SK-N-SH (cell line): ENCODE results near the gene TAMM41. TPM values are rescaled to one million over a fixed set of nuclear protein-coding genes. Genes with fewer than 3 reads are reported as not detected.
"Not testable (repeated sequence)": the region's sequence is repeated elsewhere in the genome, so short reads cannot be mapped to it uniquely, and the experiment has no call there.

Experiments
- CTCF ChIA-PET: fragments of 300-600, 350-600 bp; formaldehyde crosslinking; extraction: SDS; loops from one replicate; lab custom pipeline; 2021; lab: Yijun Ruan, JAX
- POLR2A ChIA-PET: fragments of 350-600 bp; sonication (Branson Sonifier 250); formaldehyde crosslinking; extraction: SDS; loops from one replicate; lab custom pipeline; 2020; ENCODE audit warnings: antibody characterized with exemption, inconsistent platforms; lab: Yijun Ruan, JAX
- DNase-seq: peaks from one replicate; pipeline ENCODE4 v3.0.0; 2012
- H2AFZ ChIP-seq: fragments of 200-600 bp; sonication (generic); 2 replicates; pipeline ENCODE4 v1.8.1; 2016; ENCODE audit warnings: antibody characterized with exemption, mild to moderate bottlenecking, low read depth
- H3F3A ChIP-seq: fragments of 200-600 bp; sonication (generic); replicated peaks from 2 replicates; pipeline ENCODE3; 2016; ENCODE audit warnings: antibody characterized with exemption, mild to moderate bottlenecking; ENCODE audit not compliant: insufficient read depth
- H3K27ac ChIP-seq, 2 experiments: fragments of 200-500 bp in 1 of 2; fragments of 200-600 bp in 1 of 2; sonication (Bioruptor generic) in 1 of 2; sonication (generic), shearing (Covaris generic) in 1 of 2; 2 replicates each; pipeline versions ENCODE4 v1.5.1 to v1.6.1; 2014 to 2016; ENCODE audit warnings: low read depth in 2 of 2, inconsistent platforms in 1 of 2, low read length in 1 of 2, mild to moderate bottlenecking in 1 of 2, mixed read lengths in 1 of 2
- H3K27me3 ChIP-seq: fragments of 200-600 bp; sonication (generic), shearing (Covaris generic); 2 replicates; pipeline ENCODE4 v1.6.1; 2016; ENCODE audit warnings: mixed run types; ENCODE audit not compliant: insufficient read depth
- H3K36me3 ChIP-seq, 2 experiments: fragments of 200-500 bp in 1 of 2; fragments of 200-600 bp in 1 of 2; sonication (Bioruptor generic) in 1 of 2; sonication (generic) in 1 of 2; replicated peaks in 1 of 2; 2 replicates each; pipeline versions ENCODE3 to v1.5.1; 2014 to 2016; ENCODE audit warnings: low read length in 1 of 2, mild to moderate bottlenecking in 1 of 2; ENCODE audit not compliant: insufficient read depth in 2 of 2, control insufficient read depth in 1 of 2
- H3K4me1 ChIP-seq, 2 experiments: fragments of 200-500 bp in 1 of 2; fragments of 200-600 bp in 1 of 2; sonication (Bioruptor generic) in 1 of 2; sonication (generic), shearing (Covaris generic) in 1 of 2; 2 replicates each; pipeline versions ENCODE4 v1.5.1 to v1.6.1; 2014 to 2016; ENCODE audit warnings: low read depth in 1 of 2, low read length in 1 of 2, mixed run types in 1 of 2; ENCODE audit not compliant: insufficient read depth in 2 of 2, control insufficient read depth in 1 of 2
- H3K4me2 ChIP-seq: fragments of 200-600 bp; sonication (generic), shearing (Covaris generic); 2 replicates; pipeline ENCODE4 v1.6.1; 2017; ENCODE audit warnings: mixed run types
- H3K4me3 ChIP-seq, 2 experiments: fragments of 200-500 bp in 1 of 2; fragments of 200-600 bp in 1 of 2; sonication (Bioruptor generic) in 1 of 2; sonication (generic), shearing (Covaris generic) in 1 of 2; 2 replicates each; pipeline versions ENCODE4 v1.5.1 to v1.8.1; 2014 to 2016; ENCODE audit warnings: low read depth in 2 of 2, inconsistent platforms in 1 of 2, low read length in 1 of 2, mild to moderate bottlenecking in 1 of 2, mixed read lengths in 1 of 2, moderate library complexity in 1 of 2
- H3K79me2 ChIP-seq: fragments of 200-600 bp; sonication (generic); 2 replicates; pipeline ENCODE4 v1.8.1; 2017; ENCODE audit warnings: mild to moderate bottlenecking; ENCODE audit not compliant: insufficient read depth
- H3K9ac ChIP-seq: fragments of 200-600 bp; sonication (generic); 2 replicates; pipeline ENCODE4 v1.6.1; 2017; ENCODE audit warnings: mixed run types
- H3K9me2 ChIP-seq: fragments of 200-600 bp; sonication (generic); 2 replicates; pipeline ENCODE4 v1.6.1; 2017; ENCODE audit warnings: mixed run types
- H3K9me3 ChIP-seq: fragments of 200-600 bp; sonication (generic); 2 replicates; pipeline ENCODE4 v1.6.1; 2017; ENCODE audit warnings: mixed run types, mild to moderate bottlenecking, moderate library complexity
- H4K20me1 ChIP-seq: fragments of 200-600 bp; sonication (generic); 2 replicates; pipeline ENCODE4 v1.6.1; 2017; ENCODE audit warnings: mild to moderate bottlenecking, mixed run types; ENCODE audit not compliant: insufficient read depth
- ELF1 ChIP-seq: IDR thresholded peaks from 2 replicates; pipeline ENCODE4 v1.4.0; 2012
- EP300 ChIP-seq, 2 experiments: IDR thresholded peaks; 2 replicates each; pipeline versions ENCODE4 v1.4.0 to v1.6.1; 2012; ENCODE audit warnings: borderline replicate concordance in 1 of 2, low read depth in 1 of 2, low read length in 1 of 2
- EZH2phosphoT487 ChIP-seq: fragments of 200-600 bp; sonication (generic); IDR thresholded peaks from 2 replicates; pipeline ENCODE4 v1.6.1; 2017; ENCODE audit warnings: low read depth, mixed run types, mild to moderate bottlenecking, antibody characterized with exemption, moderate library complexity, borderline replicate concordance
- FOSL2 ChIP-seq: IDR thresholded peaks from 2 replicates; pipeline ENCODE4 v1.4.0; 2012; ENCODE audit warnings: low read depth, mild to moderate bottlenecking, moderate library complexity, borderline replicate concordance
- FOXJ3 ChIP-seq: sonication (generic); formaldehyde crosslinking; IDR thresholded peaks from 2 replicates; pipeline ENCODE4 v1.5.1; 2020; ENCODE audit warnings: mild to moderate bottlenecking, missing genetic modification reagents
- FOXM1 ChIP-seq: IDR thresholded peaks from 2 replicates; pipeline ENCODE4 v1.4.0; 2012; ENCODE audit warnings: low read depth, mild to moderate bottlenecking
- GATA2 ChIP-seq: sonication (generic); formaldehyde crosslinking; IDR thresholded peaks from 2 replicates; pipeline ENCODE4 v1.5.0; 2020; ENCODE audit warnings: mild to moderate bottlenecking, missing genetic modification reagents
- JUND ChIP-seq: IDR thresholded peaks from 2 replicates; pipeline ENCODE4 v1.4.0; 2012
- MXI1 ChIP-seq: IDR thresholded peaks from 2 replicates; pipeline ENCODE4 v1.6.1; 2012; ENCODE audit warnings: mild to moderate bottlenecking, low read depth, low read length, improper control_type of control experiment
- NFIC ChIP-seq: IDR thresholded peaks from 2 replicates; pipeline ENCODE4 v1.4.0; 2012; ENCODE audit warnings: borderline replicate concordance
- NRF1 ChIP-seq: IDR thresholded peaks from 2 replicates; pipeline ENCODE4 v1.6.1; 2012; ENCODE audit warnings: low read depth, mild to moderate bottlenecking, low read length
- RAD21 ChIP-seq: IDR thresholded peaks from 2 replicates; pipeline ENCODE4 v1.6.1; 2012; ENCODE audit warnings: mild to moderate bottlenecking, low read length
- RXRA ChIP-seq: IDR thresholded peaks from 2 replicates; pipeline ENCODE4 v1.4.0; 2012; ENCODE audit warnings: low read depth, mild to moderate bottlenecking, borderline replicate concordance
- SMC3 ChIP-seq: IDR thresholded peaks from 2 replicates; pipeline ENCODE4 v1.6.1; 2012; ENCODE audit warnings: low read depth, low read length, improper control_type of control experiment
- TAF1 ChIP-seq: IDR thresholded peaks from 2 replicates; pipeline ENCODE4 v1.6.1; 2012; ENCODE audit warnings: low read depth, mild to moderate bottlenecking, low read length, moderate library complexity, borderline replicate concordance
- YY1 ChIP-seq: IDR thresholded peaks from 2 replicates; pipeline ENCODE4 v1.4.0; 2012; ENCODE audit warnings: low read depth, mild to moderate bottlenecking
- WGBS: methylation state at CpG from one replicate; pipeline ENCODE4 v1.1.6; 2017; ENCODE audit warnings: low lambda C conversion rate; 5-methylcytosine and 5-hydroxymethylcytosine counted together
- polyA plus RNA-seq, 3 experiments: library from polyadenylated mRNA; depleted of rRNA; stranded (reverse); fragments of >200 nt; gene quantifications; 2 replicates each; pipeline ENCODE4 v1.2.3, GENCODE V29; 2012
- TF ChIP-seq, protein P1 (sequence below): fragments of 150-350 bp; IDR thresholded peaks from 2 replicates; pipeline ENCODE4 v1.6.1; 2017; ENCODE audit warnings: antibody characterized with exemption, low read length, low read depth, borderline replicate concordance
- TF ChIP-seq, protein P2 (sequence below): IDR thresholded peaks from 2 replicates; pipeline ENCODE4 v1.4.0; 2012; ENCODE audit warnings: low read depth, borderline replicate concordance
- TF ChIP-seq, protein P3 (sequence below): fragments of 200-600 bp; sonication (generic); IDR thresholded peaks from 2 replicates; pipeline ENCODE4 v1.6.1; 2017; ENCODE audit warnings: antibody characterized with exemption, mild to moderate bottlenecking, moderate library complexity
- TF ChIP-seq, protein P4 (sequence below): IDR thresholded peaks from 2 replicates; pipeline ENCODE4 v1.4.0; 2012; ENCODE audit warnings: low read depth
- TF ChIP-seq, protein P5 (sequence below): fragments of 150-350 bp; IDR thresholded peaks from 2 replicates; pipeline ENCODE4 v1.6.1; 2016; ENCODE audit warnings: mild to moderate bottlenecking, low read depth, low read length

TAMM41 gene
- polyA plus RNA-seq, 1 of the 3 experiments (the other 2 are of a cell fraction), result 14.3 TPM

DNA sequence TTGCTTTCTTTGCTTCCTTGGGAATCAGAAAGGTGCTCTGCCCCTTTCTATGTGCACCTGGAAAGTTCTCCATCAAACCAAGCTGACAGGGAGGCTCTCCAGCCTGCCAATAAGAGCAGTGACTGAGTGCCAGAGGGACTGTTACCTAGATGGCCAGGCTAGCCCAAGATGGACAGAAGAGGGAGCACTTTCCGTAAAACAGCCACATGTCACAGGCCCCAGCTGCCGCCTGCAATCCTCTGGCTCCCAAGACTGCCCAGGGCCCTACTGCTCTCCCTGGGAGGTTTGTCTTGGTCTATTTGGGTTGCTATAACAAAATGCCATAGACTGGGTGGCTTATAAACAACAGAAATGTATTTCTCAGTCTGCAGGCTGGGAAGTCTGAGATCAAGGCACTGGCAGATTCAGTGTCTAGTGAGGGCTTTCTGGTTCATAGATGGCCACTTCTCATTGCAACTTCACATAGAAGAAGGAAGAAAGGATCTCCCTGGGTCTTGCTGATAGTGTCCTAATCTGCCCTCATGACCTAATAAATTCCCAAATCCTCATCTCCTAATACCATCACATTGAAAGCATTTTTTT, 72.3 kb downstream of the TAMM41 start:
- Histone ChIP-seq H3K4me3 (no peak overlapping the region), H3K27me3 (no peaks in the 10 kb centered on the region), H3K9me3 (no peaks in the 10 kb centered on the region), H3K36me3 (peaks cover 0 to 2% of the 10 kb centered on the region in 2 experiments), H3F3A (no peaks in the 10 kb centered on the region), H4K20me1 (no peaks in the 10 kb centered on the region), H2AFZ (no peak overlapping the region), H3K9ac (no peak overlapping the region), H3K9me2 (no peaks in the 10 kb centered on the region), H3K79me2 (no peaks in the 10 kb centered on the region), H3K4me1 (peaks cover 0 to 8% of the 10 kb centered on the region in 2 experiments; a peak in 2 of 4 replicates), H3K4me2 (no peak overlapping the region), H3K27ac (no peak overlapping the region)
- POLR2A ChIA-PET, result no interaction called here
- WGBS, result 28% methylated on average over 2 of the region's 2 CpGs
- peak; percentile 76 for DNase-seq
- TF ChIP-seq, protein P1, sequence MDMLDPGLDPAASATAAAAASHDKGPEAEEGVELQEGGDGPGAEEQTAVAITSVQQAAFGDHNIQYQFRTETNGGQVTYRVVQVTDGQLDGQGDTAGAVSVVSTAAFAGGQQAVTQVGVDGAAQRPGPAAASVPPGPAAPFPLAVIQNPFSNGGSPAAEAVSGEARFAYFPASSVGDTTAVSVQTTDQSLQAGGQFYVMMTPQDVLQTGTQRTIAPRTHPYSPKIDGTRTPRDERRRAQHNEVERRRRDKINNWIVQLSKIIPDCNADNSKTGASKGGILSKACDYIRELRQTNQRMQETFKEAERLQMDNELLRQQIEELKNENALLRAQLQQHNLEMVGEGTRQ, result no peak
- TF ChIP-seq FOXJ3 (CRISPR knock-in tag), result no peak
- no peak for TF ChIP-seq NFIC
- no peak for TF ChIP-seq FOSL2
- TF ChIP-seq SMC3, result peak; percentile 47; the same call in 1 of the 2 replicates
- TF ChIP-seq, protein P2, sequence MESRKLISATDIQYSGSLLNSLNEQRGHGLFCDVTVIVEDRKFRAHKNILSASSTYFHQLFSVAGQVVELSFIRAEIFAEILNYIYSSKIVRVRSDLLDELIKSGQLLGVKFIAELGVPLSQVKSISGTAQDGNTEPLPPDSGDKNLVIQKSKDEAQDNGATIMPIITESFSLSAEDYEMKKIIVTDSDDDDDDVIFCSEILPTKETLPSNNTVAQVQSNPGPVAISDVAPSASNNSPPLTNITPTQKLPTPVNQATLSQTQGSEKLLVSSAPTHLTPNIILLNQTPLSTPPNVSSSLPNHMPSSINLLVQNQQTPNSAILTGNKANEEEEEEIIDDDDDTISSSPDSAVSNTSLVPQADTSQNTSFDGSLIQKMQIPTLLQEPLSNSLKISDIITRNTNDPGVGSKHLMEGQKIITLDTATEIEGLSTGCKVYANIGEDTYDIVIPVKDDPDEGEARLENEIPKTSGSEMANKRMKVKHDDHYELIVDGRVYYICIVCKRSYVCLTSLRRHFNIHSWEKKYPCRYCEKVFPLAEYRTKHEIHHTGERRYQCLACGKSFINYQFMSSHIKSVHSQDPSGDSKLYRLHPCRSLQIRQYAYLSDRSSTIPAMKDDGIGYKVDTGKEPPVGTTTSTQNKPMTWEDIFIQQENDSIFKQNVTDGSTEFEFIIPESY, result no peak
- TF ChIP-seq, protein P3, sequence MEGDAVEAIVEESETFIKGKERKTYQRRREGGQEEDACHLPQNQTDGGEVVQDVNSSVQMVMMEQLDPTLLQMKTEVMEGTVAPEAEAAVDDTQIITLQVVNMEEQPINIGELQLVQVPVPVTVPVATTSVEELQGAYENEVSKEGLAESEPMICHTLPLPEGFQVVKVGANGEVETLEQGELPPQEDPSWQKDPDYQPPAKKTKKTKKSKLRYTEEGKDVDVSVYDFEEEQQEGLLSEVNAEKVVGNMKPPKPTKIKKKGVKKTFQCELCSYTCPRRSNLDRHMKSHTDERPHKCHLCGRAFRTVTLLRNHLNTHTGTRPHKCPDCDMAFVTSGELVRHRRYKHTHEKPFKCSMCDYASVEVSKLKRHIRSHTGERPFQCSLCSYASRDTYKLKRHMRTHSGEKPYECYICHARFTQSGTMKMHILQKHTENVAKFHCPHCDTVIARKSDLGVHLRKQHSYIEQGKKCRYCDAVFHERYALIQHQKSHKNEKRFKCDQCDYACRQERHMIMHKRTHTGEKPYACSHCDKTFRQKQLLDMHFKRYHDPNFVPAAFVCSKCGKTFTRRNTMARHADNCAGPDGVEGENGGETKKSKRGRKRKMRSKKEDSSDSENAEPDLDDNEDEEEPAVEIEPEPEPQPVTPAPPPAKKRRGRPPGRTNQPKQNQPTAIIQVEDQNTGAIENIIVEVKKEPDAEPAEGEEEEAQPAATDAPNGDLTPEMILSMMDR, result peak; percentile 51
- TF ChIP-seq EZH2phosphoT487, result no peak
- TF ChIP-seq RXRA, result no peak
- TF ChIP-seq, protein P4, sequence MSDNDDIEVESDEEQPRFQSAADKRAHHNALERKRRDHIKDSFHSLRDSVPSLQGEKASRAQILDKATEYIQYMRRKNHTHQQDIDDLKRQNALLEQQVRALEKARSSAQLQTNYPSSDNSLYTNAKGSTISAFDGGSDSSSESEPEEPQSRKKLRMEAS, result 0 out of 2 replicates have a peak, but pooled peaks have one; percentile 34
- TF ChIP-seq RAD21, result peak; percentile 58
- TF ChIP-seq JUND, result no peak
- TF ChIP-seq EP300 (IDR thresholded peaks at IDR 0.05; ENCODE audit: borderline replicate concordance in 1 of 2, low read depth in 1 of 2, low read length in 1 of 2), result no peak
- TF ChIP-seq FOXM1, result no peak
- no peak for TF ChIP-seq ELF1
- no peak for TF ChIP-seq NRF1
- TF ChIP-seq GATA2 (CRISPR knock-in tag), result no peak
- TF ChIP-seq YY1, result no peak
- no peak; the same call in 1 of the 2 replicates for TF ChIP-seq MXI1
- TF ChIP-seq TAF1, result no peak
- TF ChIP-seq, protein P5, sequence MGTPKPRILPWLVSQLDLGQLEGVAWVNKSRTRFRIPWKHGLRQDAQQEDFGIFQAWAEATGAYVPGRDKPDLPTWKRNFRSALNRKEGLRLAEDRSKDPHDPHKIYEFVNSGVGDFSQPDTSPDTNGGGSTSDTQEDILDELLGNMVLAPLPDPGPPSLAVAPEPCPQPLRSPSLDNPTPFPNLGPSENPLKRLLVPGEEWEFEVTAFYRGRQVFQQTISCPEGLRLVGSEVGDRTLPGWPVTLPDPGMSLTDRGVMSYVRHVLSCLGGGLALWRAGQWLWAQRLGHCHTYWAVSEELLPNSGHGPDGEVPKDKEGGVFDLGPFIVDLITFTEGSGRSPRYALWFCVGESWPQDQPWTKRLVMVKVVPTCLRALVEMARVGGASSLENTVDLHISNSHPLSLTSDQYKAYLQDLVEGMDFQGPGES, result no peak
- CTCF ChIA-PET, result interaction anchor here (0.8 to 2.5 kb wide), 14 partner anchors 10 to 358 kb away, joined by 3 to 11 read pairs (median 4); no protein-coding TSS in a partner anchor

DNA sequence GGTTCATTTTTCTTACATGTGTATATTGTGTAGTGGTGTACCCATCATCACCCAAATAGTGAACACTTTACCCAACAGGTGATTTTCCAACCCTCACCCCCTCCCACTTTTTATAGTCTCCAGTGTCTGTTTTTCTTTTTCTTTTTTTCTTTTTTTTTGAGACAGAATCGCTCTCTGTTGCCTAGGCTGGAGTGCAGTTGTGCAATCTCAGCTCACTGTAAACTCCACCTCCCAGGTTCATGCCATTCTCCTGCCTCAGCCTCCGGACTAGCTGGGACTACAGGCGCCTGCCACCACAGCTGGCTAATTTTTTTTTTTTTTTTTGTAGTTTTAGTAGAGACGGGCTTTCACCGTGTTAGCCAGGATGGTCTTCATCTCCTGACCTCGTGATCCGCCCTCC, 74.8 kb downstream of the TAMM41 start:
- H3K36me3 ChIP-seq, H3K4me1 ChIP-seq, H3K27ac ChIP-seq, H3K9ac ChIP-seq, H3K9me2 ChIP-seq, POLR2A ChIA-PET, H3K79me2 ChIP-seq, DNase-seq, H2AFZ ChIP-seq, H3F3A ChIP-seq, H3K27me3 ChIP-seq, H3K4me2 ChIP-seq, H4K20me1 ChIP-seq, H3K9me3 ChIP-seq, H3K4me3 ChIP-seq: not testable (repeated sequence)
- CTCF ChIA-PET, result interaction anchor here (1.8 kb wide), 1 partner anchor 10 kb away, joined by 4 read pairs; no protein-coding TSS in a partner anchor
- WGBS, result 70% methylated on average over 7 of the region's 7 CpGs
